ENCODE data around the gene PPP2R3B. TPM values are rescaled to one million over a fixed set of nuclear protein-coding genes. Genes with fewer than 3 reads are reported as not detected.

Gene PPP2R3B
- total RNA-seq, 2 experiments from 2014 or later, result 12.1 to 14.0 TPM

DNA sequence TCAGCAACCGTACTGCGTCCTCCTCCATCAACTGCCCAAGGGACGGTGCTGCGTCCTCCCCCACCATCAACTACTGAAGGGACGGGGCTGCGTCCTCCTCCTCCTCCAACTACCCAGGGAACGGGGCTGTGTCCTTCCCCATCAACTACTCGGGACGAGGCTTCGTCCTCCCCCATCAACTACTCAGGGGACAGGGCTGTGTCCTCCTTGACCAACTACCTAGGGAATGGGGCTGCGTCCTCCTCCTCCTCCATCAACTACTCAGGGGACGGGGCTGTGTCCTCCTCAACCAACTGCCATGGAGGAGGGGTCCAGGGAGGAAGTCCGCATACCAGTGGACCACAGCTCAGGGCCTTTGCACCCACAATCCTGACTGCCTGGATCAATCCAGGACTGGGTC, 24.4 kb downstream of the PPP2R3B start:
- ChIA-PET CTCF (no interaction called here), POLR2A (no interaction called here)
- intact Hi-C loops (cut with DNase I, micrococcal nuclease), result no loop called here
- Histone ChIP-seq H3K27ac (ENCODE audit: low read depth in 1 of 2, low read length in 2 of 2) (no peak overlapping the region), H3K4me3 (ENCODE audit: low read length) (no peak overlapping the region), H3K4me1 (ENCODE audit: insufficient read depth, low read length) (peaks cover 9% of the 10 kb centered on the region), H3K36me3 (ENCODE audit: insufficient read depth, low read length) (peaks cover 7% of the 10 kb centered on the region), H3K27me3 (ENCODE audit: control insufficient read depth in 1 of 2, insufficient read depth in 2 of 2, low read length in 2 of 2) (no peaks in the 10 kb centered on the region), H3K9me3 (ENCODE audit: control insufficient read depth in 1 of 2, insufficient read depth in 1 of 2, low read length in 2 of 2) (peaks cover 19 to 61% of the 10 kb centered on the region in 2 experiments)
- Mint-ChIP-seq H3K4me1 (ENCODE audit: low read depth) (peaks cover 6% of the 10 kb centered on the region), H3K9me3 (no peaks in the 10 kb centered on the region), H3K27ac (no peak overlapping the region), H3K4me3 (no peak overlapping the region), H3K27me3 (no peaks in the 10 kb centered on the region), H3K36me3 (ENCODE audit: low read depth) (peaks cover 51% of the 10 kb centered on the region)
- TF ChIP-seq, protein P1, sequence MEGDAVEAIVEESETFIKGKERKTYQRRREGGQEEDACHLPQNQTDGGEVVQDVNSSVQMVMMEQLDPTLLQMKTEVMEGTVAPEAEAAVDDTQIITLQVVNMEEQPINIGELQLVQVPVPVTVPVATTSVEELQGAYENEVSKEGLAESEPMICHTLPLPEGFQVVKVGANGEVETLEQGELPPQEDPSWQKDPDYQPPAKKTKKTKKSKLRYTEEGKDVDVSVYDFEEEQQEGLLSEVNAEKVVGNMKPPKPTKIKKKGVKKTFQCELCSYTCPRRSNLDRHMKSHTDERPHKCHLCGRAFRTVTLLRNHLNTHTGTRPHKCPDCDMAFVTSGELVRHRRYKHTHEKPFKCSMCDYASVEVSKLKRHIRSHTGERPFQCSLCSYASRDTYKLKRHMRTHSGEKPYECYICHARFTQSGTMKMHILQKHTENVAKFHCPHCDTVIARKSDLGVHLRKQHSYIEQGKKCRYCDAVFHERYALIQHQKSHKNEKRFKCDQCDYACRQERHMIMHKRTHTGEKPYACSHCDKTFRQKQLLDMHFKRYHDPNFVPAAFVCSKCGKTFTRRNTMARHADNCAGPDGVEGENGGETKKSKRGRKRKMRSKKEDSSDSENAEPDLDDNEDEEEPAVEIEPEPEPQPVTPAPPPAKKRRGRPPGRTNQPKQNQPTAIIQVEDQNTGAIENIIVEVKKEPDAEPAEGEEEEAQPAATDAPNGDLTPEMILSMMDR (IDR thresholded peaks at IDR 0.05), result no peak
- ATAC-seq (ENCODE audit: poor library complexity) (no peak), DNase-seq (no peak)

DNA sequence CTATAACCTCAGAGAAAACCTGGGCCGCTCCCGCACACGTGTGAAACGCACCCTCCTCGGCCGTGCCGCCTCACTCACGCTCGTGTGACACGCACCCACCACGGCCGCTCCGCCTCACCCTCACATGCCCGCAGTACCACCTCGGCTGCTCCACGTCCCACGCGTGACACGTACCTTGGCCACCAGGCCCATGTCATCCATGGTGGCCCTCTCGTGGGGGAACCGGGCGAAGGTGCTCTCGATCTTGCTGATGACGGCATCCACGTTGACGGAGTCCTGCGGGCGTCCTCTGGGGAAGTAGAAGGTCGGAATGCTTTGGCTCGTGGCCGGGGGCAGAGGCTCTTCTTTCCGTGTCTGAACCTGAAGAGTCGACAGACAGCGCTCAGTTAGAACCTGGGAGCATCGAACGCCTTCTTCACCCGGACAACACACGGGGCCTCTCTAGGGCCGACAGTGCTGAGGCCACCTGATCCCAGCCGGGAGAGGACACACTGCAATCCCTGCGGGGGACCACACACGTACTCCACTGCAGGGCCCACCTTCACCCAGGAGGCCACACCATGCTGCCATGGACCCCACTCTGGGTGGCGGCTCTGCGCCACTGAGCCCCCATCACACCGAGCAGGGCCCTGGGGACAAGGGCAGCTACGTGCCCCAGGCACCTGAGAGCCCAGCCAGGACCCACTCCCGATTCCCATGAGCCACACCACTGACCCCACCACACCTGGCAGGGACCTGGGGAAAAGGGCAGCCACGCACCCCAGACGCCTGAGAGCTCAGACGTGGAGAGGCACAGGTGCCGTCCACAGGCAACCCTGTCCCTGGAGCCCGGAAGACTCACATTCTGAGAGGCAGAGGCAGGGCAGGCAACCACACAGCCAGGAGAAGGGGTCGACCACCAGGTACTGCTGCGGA, 25.2 kb downstream of the PPP2R3B start:
- TF ChIP-seq, protein P1 (IDR thresholded peaks at IDR 0.05), result no peak
- no peak for DNase-seq
- H3K36me3 Mint-ChIP-seq (ENCODE audit: low read depth), result peaks cover 58% of the 10 kb centered on the region
- no peak overlapping the region for H3K27ac ChIP-seq (ENCODE audit: low read depth in 1 of 2, low read length in 2 of 2)
- H3K4me1 ChIP-seq (ENCODE audit: insufficient read depth, low read length), result peaks cover 16% of the 10 kb centered on the region
- peaks cover 15% of the 10 kb centered on the region for H3K4me1 Mint-ChIP-seq (ENCODE audit: low read depth)
- peaks cover 19 to 66% of the 10 kb centered on the region in 2 experiments for H3K9me3 ChIP-seq (ENCODE audit: control insufficient read depth in 1 of 2, insufficient read depth in 1 of 2, low read length in 2 of 2)
- no peak for ATAC-seq (ENCODE audit: poor library complexity)
- intact Hi-C loops (cut with DNase I, micrococcal nuclease), result no loop called here
- no peaks in the 10 kb centered on the region for H3K27me3 Mint-ChIP-seq
- POLR2A ChIA-PET, result no interaction called here
- peaks cover 7% of the 10 kb centered on the region for H3K36me3 ChIP-seq (ENCODE audit: insufficient read depth, low read length)
- H3K27me3 ChIP-seq (ENCODE audit: control insufficient read depth in 1 of 2, insufficient read depth in 2 of 2, low read length in 2 of 2), result no peaks in the 10 kb centered on the region
- H3K4me3 ChIP-seq (ENCODE audit: low read length), result no peak overlapping the region
- H3K27ac Mint-ChIP-seq, result no peak overlapping the region
- no peaks in the 10 kb centered on the region for H3K9me3 Mint-ChIP-seq
- CTCF ChIA-PET, result no interaction called here
- no peak overlapping the region for H3K4me3 Mint-ChIP-seq

DNA sequence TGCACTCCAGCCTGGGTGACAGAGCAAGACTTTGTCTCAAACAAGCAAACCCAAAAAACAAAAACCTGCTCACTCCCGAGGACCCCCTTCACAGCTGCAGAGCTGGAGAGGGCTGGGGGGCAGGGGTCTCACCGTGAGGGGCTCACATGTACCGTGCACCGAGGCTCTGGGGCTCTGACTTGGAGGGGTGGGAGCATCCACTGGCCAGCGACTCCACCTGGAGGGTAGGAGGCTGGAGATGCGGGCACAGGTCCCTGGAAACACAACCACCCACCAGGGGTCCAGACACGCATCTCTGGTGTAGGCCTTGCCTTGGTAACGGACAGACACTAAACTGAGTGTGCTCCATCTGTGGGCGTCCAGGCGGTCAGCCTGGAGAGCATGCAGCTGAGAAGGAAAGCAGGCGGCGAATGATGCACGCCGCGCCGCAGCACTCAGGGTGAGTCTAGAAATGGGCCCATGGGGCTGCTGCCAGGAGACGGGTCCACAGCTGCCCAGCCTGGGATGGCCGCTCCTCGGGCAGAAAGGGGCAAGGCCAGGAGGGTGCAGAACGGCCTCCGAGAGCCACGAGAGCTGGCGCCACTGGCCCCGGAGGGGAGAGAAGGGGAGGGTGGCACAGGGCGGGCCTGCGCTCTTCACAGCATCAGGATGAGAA, 26.1 kb downstream of the PPP2R3B start:
- intact Hi-C loops (cut with DNase I, micrococcal nuclease), result no loop called here
- DNase-seq (no peak), ATAC-seq (ENCODE audit: poor library complexity) (no peak)
- Histone ChIP-seq H3K9me3 (ENCODE audit: control insufficient read depth in 1 of 2, insufficient read depth in 1 of 2, low read length in 2 of 2) (peaks cover 19 to 66% of the 10 kb centered on the region in 2 experiments), H3K27ac (ENCODE audit: low read depth in 1 of 2, low read length in 2 of 2) (no peak overlapping the region), H3K27me3 (ENCODE audit: control insufficient read depth in 1 of 2, insufficient read depth in 2 of 2, low read length in 2 of 2) (no peaks in the 10 kb centered on the region), H3K36me3 (ENCODE audit: insufficient read depth, low read length) (peaks cover 7% of the 10 kb centered on the region), H3K4me3 (ENCODE audit: low read length) (no peak overlapping the region), H3K4me1 (ENCODE audit: insufficient read depth, low read length) (peaks cover 18% of the 10 kb centered on the region)
- POLR2A ChIA-PET, result no interaction called here
- peaks cover 17% of the 10 kb centered on the region for H3K4me1 Mint-ChIP-seq (ENCODE audit: low read depth)
- no peaks in the 10 kb centered on the region for H3K9me3 Mint-ChIP-seq
- CTCF ChIA-PET, result no interaction called here
- no peak overlapping the region for H3K27ac Mint-ChIP-seq
- H3K4me3 Mint-ChIP-seq, result no peak overlapping the region
- H3K27me3 Mint-ChIP-seq, result no peaks in the 10 kb centered on the region
- TF ChIP-seq, protein P1 (IDR thresholded peaks at IDR 0.05), result no peak
- H3K36me3 Mint-ChIP-seq (ENCODE audit: low read depth), result peaks cover 60% of the 10 kb centered on the region
